NCI-H510A (cell line): ENCODE results near the gene SOX8.
"Not testable (repeated sequence)": the region's sequence is repeated elsewhere in the genome, so short reads cannot be mapped to it uniquely, and the experiment has no call there.

Experiments
- DNase-seq: peaks from one replicate; lab custom pipeline; 2025; lab: John Stamatoyannopoulos, UW

Gene SOX8

GRCh38 chr16:1009358-1010150 lies 28.0 kb downstream of the SOX8 start:
- DNase-seq: no peak

GRCh38 chr16:1010251-1010650 lies 28.7 kb downstream of the SOX8 start:
- DNase-seq: no peak

GRCh38 chr16:1010815-1011214 lies 29.2 kb downstream of the SOX8 start:
- DNase-seq: no peak

- DNase-seq: no peak
Measured at GRCh38 chr16:1011316-1012082, 29.9 kb downstream of the SOX8 start.

- no peak for DNase-seq
Measured at GRCh38 chr16:1012135-1012534, 30.6 kb downstream of the SOX8 start.

- no peak for DNase-seq
Measured at GRCh38 chr16:1012722-1013592, 31.4 kb downstream of the SOX8 start.

GRCh38 chr16:1013593-1013900 lies 32.0 kb downstream of the SOX8 start:
- no peak for DNase-seq

GRCh38 chr16:1014221-1014620 lies 32.7 kb downstream of the SOX8 start:
- DNase-seq: no peak

- no peak for DNase-seq
Measured at GRCh38 chr16:1014771-1015495, 33.4 kb downstream of the SOX8 start.

- no peak for DNase-seq
Measured at GRCh38 chr16:1018447-1019198, 37.1 kb downstream of the SOX8 start.

- DNase-seq: no peak
Measured at GRCh38 chr16:1019231-1020090, 37.9 kb downstream of the SOX8 start.

- DNase-seq: no peak
Measured at GRCh38 chr16:1020091-1020399, 38.5 kb downstream of the SOX8 start.

- DNase-seq: no peak
Measured at GRCh38 chr16:1020591-1020990, 39.0 kb downstream of the SOX8 start.

- DNase-seq: no peak
Measured at GRCh38 chr16:1021553-1022160, 40.1 kb downstream of the SOX8 start.

- DNase-seq: no peak
Measured at GRCh38 chr16:1022466-1022865, 40.9 kb downstream of the SOX8 start.

- no peak for DNase-seq
Measured at GRCh38 chr16:1024138-1024537, 42.6 kb downstream of the SOX8 start.

GRCh38 chr16:1025183-1025809 lies 43.7 kb downstream of the SOX8 start:
- DNase-seq: not testable (repeated sequence)

- no peak for DNase-seq
Measured at GRCh38 chr16:1026057-1026783, 44.6 kb downstream of the SOX8 start.
